Right atrium auricular region (tissue), 2 donors: Measurements from ENCODE around the gene CHMP4B. TPM values are rescaled to one million over a fixed set of nuclear protein-coding genes. Genes with fewer than 3 reads are reported as not detected.

Experiments used
- DNase-seq: peaks from one replicate; pipeline ENCODE4 v3.0.0-alpha.2; 2019; ENCODE audit warnings: low spot score
- H3K27ac ChIP-seq, 2 donors: fragments of 200-600 bp; sonication (generic); 1 replicate in 1 of 2; 2 replicates in 1 of 2; pipeline ENCODE4 v1.5.1; 2016 to 2019
- H3K27me3 ChIP-seq, 2 donors: fragments of 200-600 bp; sonication (generic); one replicate each; pipeline versions ENCODE4 v1.5.1 to v1.6.0; 2017 to 2019
- H3K36me3 ChIP-seq: fragments of 200-600 bp; sonication (generic); one replicate; pipeline ENCODE4 v1.5.1; 2016
- H3K4me1 ChIP-seq, 2 donors: fragments of 200-600 bp; sonication (generic); one replicate each; pipeline versions ENCODE4 v1.5.1 to v1.6.0; 2017 to 2019
- H3K4me3 ChIP-seq, 2 donors: fragments of 200-600 bp; sonication (generic); 1 replicate in 1 of 2; 2 replicates in 1 of 2; pipeline ENCODE4 v1.5.1; 2017 to 2019; ENCODE audit warnings: mild to moderate bottlenecking in 1 of 2, moderate library complexity in 1 of 2
- H3K9me3 ChIP-seq, 2 donors: fragments of 200-600 bp; sonication (generic); one replicate each; pipeline ENCODE4 v1.5.1; 2019
- CTCF ChIP-seq, 2 donors: fragments of 200-600 bp; sonication (generic); IDR thresholded peaks; one replicate each; pipeline ENCODE4 v1.5.1; 2019; ENCODE audit warnings: antibody characterized with exemption in 2 of 2
- total RNA-seq, 2 donors: library from RNA; depleted of rRNA; stranded (reverse); fragments of >200 nt; gene quantifications; one replicate each; pipeline ENCODE4 v1.1.0, GENCODE V29; 2016

Gene CHMP4B
- total RNA-seq, 2 donors from 2014 or later: 57.0 to 79.5 TPM

- H3K36me3 ChIP-seq: no peaks in the 10 kb centered on the region
- DNase-seq: no peak
- H3K4me1 ChIP-seq: no peaks in the 10 kb centered on the region
- TF ChIP-seq CTCF (IDR thresholded peaks at IDR 0.05): no peak
- H3K9me3 ChIP-seq: no peaks in the 10 kb centered on the region
- no peaks in the 10 kb centered on the region for H3K27me3 ChIP-seq
- no peak overlapping the region for H3K27ac ChIP-seq
- H3K4me3 ChIP-seq: no peak overlapping the region
These were observed 86.3 kb downstream of the CHMP4B start for GRCh38 chr20:33897313-33897912.

GRCh38 chr20:33899106-33899505, 88.0 kb downstream of the CHMP4B start:
- no peaks in the 10 kb centered on the region for H3K36me3 ChIP-seq
- H3K27me3 ChIP-seq: no peaks in the 10 kb centered on the region
- no peak for TF ChIP-seq CTCF (IDR thresholded peaks at IDR 0.05)
- no peak for DNase-seq
- H3K4me1 ChIP-seq: no peaks in the 10 kb centered on the region
- no peaks in the 10 kb centered on the region for H3K9me3 ChIP-seq
- no peak overlapping the region for H3K27ac ChIP-seq
- no peak overlapping the region for H3K4me3 ChIP-seq

- Histone ChIP-seq H3K9me3 (no peaks in the 10 kb centered on the region), H3K27me3 (no peaks in the 10 kb centered on the region), H3K36me3 (no peaks in the 10 kb centered on the region), H3K4me3 (no peak overlapping the region), H3K27ac (no peak overlapping the region), H3K4me1 (no peaks in the 10 kb centered on the region)
- no peak for TF ChIP-seq CTCF (IDR thresholded peaks at IDR 0.05)
- DNase-seq: no peak
These were observed 89.5 kb downstream of the CHMP4B start for GRCh38 chr20:33900521-33901131.

- Histone ChIP-seq H3K27ac (no peak overlapping the region), H3K4me1 (no peaks in the 10 kb centered on the region), H3K36me3 (no peaks in the 10 kb centered on the region), H3K4me3 (no peak overlapping the region), H3K9me3 (no peaks in the 10 kb centered on the region), H3K27me3 (no peaks in the 10 kb centered on the region)
- no peak for TF ChIP-seq CTCF (IDR thresholded peaks at IDR 0.05)
- no peak for DNase-seq
These were observed 90.0 kb downstream of the CHMP4B start for GRCh38 chr20:33901132-33901523.

- Histone ChIP-seq H3K4me1 (no peaks in the 10 kb centered on the region), H3K27ac (no peak overlapping the region), H3K9me3 (no peaks in the 10 kb centered on the region), H3K27me3 (no peaks in the 10 kb centered on the region), H3K36me3 (no peaks in the 10 kb centered on the region), H3K4me3 (no peak overlapping the region)
- DNase-seq: no peak
- TF ChIP-seq CTCF (IDR thresholded peaks at IDR 0.05): no peak
These were observed 90.9 kb downstream of the CHMP4B start for GRCh38 chr20:33902011-33902410.

Other genes with a start within 250 kb of the CHMP4B start
- not detected for gene C20orf144, start 149.0 kb upstream of the CHMP4B start, total RNA-seq
- gene ACTL10, start 144.4 kb upstream of the CHMP4B start, total RNA-seq: under 1 TPM; 0.33 to 0.79 TPM
- 10 to 100 TPM; 81.7 to 88.4 TPM for gene NECAB3, start 136.9 kb upstream of the CHMP4B start, total RNA-seq
- under 1 TPM; 0.31 to 0.33 TPM for gene E2F1, start 125.0 kb upstream of the CHMP4B start, total RNA-seq
- 1 to 10 TPM; 4.5 to 9.8 TPM for gene PXMP4, start 91.0 kb upstream of the CHMP4B start, total RNA-seq
- gene ZNF341, start 79.4 kb upstream of the CHMP4B start, total RNA-seq: 1 to 10 TPM; 1.0 to 1.8 TPM
- gene RALY, start 182.6 kb downstream of the CHMP4B start, total RNA-seq: 10 to 100 TPM; 74.2 to 86.4 TPM